Stomach (tissue), 4 donors: ENCODE results near the gene CREBL2.

Source experiments
- CTCF ChIP-seq, 7 experiments: fragments of 450-650 bp in 4 of 7; fragments of 200-600 bp in 3 of 7; sonication (generic) in 3 of 7; IDR thresholded peaks; one replicate each; pipeline ENCODE4 v1.5.1; 2016 to 2019; ENCODE audit warnings: antibody characterized with exemption in 7 of 7, control low read depth in 2 of 7, mild to moderate bottlenecking in 1 of 7
- POLR2A ChIP-seq, 4 donors: fragments of 450-650 bp; IDR thresholded peaks; one replicate each; pipeline ENCODE4 v1.6.1; 2016; ENCODE audit warnings: antibody characterized with exemption in 4 of 4, control low read depth in 2 of 4, mild to moderate bottlenecking in 1 of 4, moderate library complexity in 1 of 4

DNA sequence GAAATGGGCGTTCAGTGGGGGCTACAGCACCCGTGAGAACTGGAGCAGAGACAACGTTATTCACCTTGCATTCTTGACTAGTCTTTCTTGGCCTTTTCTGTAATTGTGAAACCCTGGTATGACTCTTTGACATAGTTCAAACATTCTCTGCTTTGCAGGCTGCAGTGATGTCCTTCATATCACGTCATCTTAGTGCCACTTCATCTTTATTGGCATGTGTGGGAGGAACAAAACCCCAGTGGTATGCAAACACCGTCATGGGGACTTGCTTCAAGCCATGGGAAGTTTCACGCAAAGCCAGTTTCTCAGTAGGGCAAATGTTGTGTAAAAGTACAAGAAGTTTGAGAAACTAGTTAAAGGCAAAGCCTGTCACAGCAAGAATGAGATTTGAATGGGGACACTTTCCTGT lies 28.8 kb upstream of the CREBL2 start:
- TF ChIP-seq CTCF (IDR thresholded peaks at IDR 0.05) (no peak), POLR2A (IDR thresholded peaks at IDR 0.05) (no peak)
